ENCODE results near the gene ZDHHC14. TPM values are rescaled to one million over a fixed set of nuclear protein-coding genes. Genes with fewer than 3 reads are reported as not detected.

ZDHHC14 gene
- total RNA-seq, 3 donors from 2014 or later: 4.8 to 9.8 (median 8.5) TPM

GRCh38 chr6:157677235-157677634, 296.2 kb downstream of the ZDHHC14 start:
- DNase-seq (ENCODE audit: low spot score in 2 of 2): no peak
- Histone ChIP-seq H3K27me3 (no peaks in the 10 kb centered on the region), H3K4me1 (no peaks in the 10 kb centered on the region), H3K4me3 (no peak overlapping the region), H3K9me3 (no peaks in the 10 kb centered on the region), H3K27ac (no peak overlapping the region), H3K36me3 (no peaks in the 10 kb centered on the region)
- intact Hi-C loops (cut with DNase I; ENCODE audit: low total_unique reads): no loop called here
- TF ChIP-seq CTCF (IDR thresholded peaks at IDR 0.05) (no peak), POLR2A (IDR thresholded peaks at IDR 0.05) (no peak), POLR2AphosphoS5 (IDR thresholded peaks at IDR 0.05) (no peak)

DNA sequence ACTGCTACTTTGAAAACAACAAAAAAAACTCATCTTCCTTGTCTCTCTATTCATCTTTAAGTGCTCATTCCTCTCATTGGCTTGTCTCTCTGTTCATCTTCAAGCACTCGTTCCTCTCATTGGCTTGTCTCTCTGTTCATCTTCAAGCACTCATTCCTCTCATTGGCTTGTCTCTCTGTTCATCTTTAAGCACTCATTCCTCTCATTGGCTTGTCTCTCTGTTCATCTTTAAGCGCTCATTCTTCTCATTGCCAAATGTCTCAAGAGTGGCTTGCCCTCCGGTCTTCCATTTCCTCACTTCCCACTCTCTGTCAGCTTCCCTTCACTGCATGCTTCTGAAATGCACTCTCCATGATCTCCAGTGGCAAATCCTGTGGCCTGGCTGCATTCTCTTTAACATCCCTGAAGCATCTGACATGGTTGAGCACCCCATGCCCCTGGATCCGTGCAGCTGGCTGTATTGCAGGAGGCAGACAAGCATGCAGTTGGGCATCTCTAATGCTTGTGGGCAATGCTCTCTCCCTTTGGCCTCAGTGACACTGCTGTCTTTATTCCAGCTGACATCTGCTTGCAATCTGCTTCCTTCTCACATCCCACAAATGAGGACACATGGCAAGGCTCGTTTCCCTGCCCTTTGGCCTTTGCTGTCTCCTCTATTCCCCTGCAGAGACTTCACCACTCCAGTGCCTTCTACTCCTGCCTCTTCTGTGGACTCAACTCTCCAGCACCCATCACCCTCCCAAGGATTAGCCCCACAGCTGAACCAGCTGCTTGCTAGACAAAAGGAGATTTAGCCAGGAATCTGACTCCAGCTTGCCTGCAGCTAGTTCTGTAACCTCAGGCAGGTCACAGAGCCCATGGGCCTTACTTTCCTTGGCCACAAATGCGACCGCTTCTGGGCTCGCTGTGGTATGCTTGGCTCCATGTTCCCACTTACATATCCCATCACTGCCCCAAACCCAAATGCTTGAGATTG, 298.9 kb downstream of the ZDHHC14 start:
- DNase-seq (ENCODE audit: low spot score in 2 of 2): no peak
- no peaks in the 10 kb centered on the region for H3K36me3 ChIP-seq
- no peaks in the 10 kb centered on the region for H3K27me3 ChIP-seq
- no peak overlapping the region for H3K4me3 ChIP-seq
- intact Hi-C loops (cut with DNase I; ENCODE audit: low total_unique reads): loop anchor here (5.0 kb wide), 1 partner anchor 1148 kb away; no protein-coding TSS in a partner anchor
- no peak overlapping the region for H3K27ac ChIP-seq
- H3K4me1 ChIP-seq: no peaks in the 10 kb centered on the region
- TF ChIP-seq CTCF (IDR thresholded peaks at IDR 0.05) (no peak), POLR2AphosphoS5 (IDR thresholded peaks at IDR 0.05) (no peak), POLR2A (IDR thresholded peaks at IDR 0.05) (no peak)
- H3K9me3 ChIP-seq: no peaks in the 10 kb centered on the region

DNA sequence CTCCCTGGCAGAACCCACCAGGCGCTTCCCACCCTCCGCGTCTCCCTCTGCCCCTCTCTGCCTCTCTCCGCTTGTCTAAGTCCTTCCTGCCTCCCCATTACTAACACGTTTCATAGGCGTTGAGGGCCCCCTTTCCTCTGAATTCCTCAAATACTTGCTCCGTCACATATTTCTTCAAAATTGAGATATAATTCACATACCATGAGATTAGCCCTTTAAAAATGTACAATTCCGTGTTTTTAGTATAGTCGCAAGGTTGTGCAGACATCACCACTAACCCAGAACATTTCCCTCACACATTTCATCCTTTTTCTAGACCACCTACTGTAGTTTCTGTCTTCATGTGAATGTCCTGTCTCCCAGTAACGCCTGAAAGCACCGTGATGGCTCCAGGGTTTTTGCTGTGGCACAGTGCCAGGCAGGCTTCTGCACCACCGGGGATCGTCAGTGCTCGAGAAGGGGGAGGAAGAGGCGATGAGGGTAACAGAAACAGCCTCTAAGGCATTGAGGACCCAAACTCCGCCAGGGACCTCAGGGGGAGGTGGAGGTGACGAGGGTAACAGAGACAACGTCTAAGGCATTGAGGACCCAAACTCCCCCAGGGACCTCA, 300.2 kb downstream of the ZDHHC14 start:
- intact Hi-C loops (cut with DNase I; ENCODE audit: low total_unique reads): loop anchor here (5.0 kb wide), 1 partner anchor 1149 kb away; no protein-coding TSS in a partner anchor
- Histone ChIP-seq H3K27ac (no peak overlapping the region), H3K9me3 (no peaks in the 10 kb centered on the region), H3K4me3 (no peak overlapping the region), H3K4me1 (no peaks in the 10 kb centered on the region), H3K27me3 (no peaks in the 10 kb centered on the region), H3K36me3 (no peaks in the 10 kb centered on the region)
- TF ChIP-seq CTCF (IDR thresholded peaks at IDR 0.05): no peak
- TF ChIP-seq POLR2AphosphoS5 (IDR thresholded peaks at IDR 0.05): no peak
- TF ChIP-seq POLR2A (IDR thresholded peaks at IDR 0.05): no peak
- no peak for DNase-seq (ENCODE audit: low spot score in 2 of 2)

DNA sequence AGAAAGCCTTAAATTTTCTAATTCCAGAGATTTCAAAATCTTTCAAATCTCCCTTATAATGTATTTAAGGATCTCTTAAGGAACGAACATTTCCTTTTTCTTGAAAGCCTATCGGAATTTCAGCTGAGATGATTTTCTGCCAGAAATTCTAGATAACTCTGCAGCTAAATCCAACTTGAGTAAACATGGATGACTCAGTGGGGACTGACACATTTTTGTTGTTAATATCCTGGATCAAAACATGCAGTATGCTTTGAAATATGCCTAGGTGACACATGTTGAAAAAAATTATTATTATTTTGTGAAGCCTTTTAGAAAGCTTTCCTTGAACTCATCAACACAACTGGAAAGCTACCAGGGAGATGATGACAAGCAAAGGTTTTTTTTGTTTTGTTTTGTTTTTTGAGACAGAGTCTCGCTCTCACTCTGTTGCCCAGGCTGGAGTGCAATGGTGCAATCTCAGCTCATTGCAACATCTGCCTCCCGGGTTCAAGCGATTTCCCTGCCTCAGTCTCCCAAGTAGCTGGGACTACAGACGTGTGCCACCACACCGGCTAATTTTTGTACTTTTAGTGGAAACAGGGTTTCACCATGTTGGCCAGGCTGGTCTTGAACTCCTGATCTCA, 302.0 kb downstream of the ZDHHC14 start:
- intact Hi-C loops (cut with DNase I; ENCODE audit: low total_unique reads): loop anchor here (5.0 kb wide), 1 partner anchor 1151 kb away; no protein-coding TSS in a partner anchor
- Histone ChIP-seq H3K4me3 (no peak overlapping the region), H3K27me3 (no peaks in the 10 kb centered on the region), H3K36me3 (no peaks in the 10 kb centered on the region), H3K27ac (no peak overlapping the region), H3K4me1 (no peaks in the 10 kb centered on the region), H3K9me3 (no peaks in the 10 kb centered on the region)
- no peak for DNase-seq (ENCODE audit: low spot score in 2 of 2)
- TF ChIP-seq POLR2A (IDR thresholded peaks at IDR 0.05) (no peak), POLR2AphosphoS5 (IDR thresholded peaks at IDR 0.05) (no peak), CTCF (IDR thresholded peaks at IDR 0.05) (no peak)
